Kidney tubule cell (primary cell): ENCODE measurements around the gene POLR2L.

Source experiments
- DNase-seq: peaks from one replicate; pipeline ENCODE4 v3.0.0-alpha.2; 2018; ENCODE audit warnings: low spot score

Gene POLR2L

DNA sequence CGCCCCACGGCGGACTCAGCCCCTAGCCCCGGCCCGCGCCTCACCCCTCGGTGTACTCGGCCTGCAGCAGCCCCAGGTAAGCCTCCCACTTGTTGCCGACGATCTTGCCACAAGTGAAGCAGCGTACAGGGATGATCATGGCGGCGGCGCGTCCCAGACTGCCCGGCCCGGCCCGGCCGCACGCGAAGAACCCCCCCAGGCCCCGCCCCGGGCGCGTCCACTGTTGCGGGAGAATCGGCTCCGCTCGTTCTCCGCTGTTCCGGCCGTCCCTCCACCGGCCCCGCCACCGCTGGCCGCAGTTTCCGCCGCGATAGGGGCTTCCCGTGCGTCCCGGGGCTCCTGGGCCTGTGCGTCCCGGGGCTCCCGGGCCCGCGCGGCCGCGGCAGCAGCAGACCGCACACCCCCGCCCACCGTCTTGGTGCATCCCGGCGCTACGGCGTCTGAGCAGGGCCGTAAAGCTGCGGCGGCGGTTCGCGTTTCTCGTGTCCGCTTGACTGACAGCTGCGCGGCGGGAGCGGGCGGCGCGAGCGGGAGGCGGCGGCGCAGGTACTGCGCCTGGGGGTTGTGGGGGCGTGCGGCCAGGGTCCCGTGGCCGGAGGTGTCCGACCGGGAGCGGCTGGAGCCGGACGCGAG is at the start of gene POLR2L, which contains the start of gene TSPAN4:
POLR2L (minus strand) TSS at position 160 of the 633 bp plus-strand sequence; CDS start at position 139, 21 bp downstream.
TSPAN4 (plus strand) TSS at position 483 of the 633 bp plus-strand sequence. CDS start 7,453 bp downstream, outside the sequence.
- DNase-seq = peak; percentile 92

DNA sequence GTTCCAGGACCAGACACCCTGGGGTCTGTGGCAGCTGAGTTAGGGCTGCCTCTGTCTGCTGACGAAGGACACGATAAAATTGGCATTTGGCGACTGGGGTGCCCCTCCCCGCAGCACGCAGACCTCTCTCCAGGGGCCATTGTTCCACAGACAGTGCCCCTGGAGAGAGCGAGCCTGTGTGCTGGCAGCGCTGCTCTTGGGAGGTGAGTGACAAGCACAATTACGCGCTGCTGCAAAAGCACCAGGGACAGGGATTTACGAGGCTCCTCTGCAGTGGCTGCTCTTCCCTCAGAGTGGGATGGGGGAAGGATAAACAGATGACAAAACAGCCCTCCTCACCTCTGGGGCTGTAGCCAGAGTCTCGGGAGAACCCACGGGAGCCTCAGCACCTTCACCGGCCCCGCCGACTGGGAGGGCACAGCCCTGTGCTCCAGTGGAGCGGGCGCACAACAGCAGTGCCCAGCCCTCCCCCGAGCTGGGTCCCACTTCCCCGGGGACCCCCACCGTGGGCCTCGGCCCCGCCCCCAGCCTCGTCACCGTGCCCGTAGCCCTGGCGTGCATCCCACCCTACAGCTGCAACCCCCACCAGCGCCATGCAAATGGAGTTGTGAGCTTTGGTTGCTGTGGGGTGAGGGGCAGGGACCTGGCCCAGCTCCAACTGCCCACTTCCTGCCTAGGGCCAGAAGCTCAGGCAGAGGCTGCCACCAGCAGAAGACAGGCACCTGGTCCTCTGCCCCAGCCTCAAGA is 48.6 kb upstream of the POLR2L start:
- DNase-seq = no peak

DNA sequence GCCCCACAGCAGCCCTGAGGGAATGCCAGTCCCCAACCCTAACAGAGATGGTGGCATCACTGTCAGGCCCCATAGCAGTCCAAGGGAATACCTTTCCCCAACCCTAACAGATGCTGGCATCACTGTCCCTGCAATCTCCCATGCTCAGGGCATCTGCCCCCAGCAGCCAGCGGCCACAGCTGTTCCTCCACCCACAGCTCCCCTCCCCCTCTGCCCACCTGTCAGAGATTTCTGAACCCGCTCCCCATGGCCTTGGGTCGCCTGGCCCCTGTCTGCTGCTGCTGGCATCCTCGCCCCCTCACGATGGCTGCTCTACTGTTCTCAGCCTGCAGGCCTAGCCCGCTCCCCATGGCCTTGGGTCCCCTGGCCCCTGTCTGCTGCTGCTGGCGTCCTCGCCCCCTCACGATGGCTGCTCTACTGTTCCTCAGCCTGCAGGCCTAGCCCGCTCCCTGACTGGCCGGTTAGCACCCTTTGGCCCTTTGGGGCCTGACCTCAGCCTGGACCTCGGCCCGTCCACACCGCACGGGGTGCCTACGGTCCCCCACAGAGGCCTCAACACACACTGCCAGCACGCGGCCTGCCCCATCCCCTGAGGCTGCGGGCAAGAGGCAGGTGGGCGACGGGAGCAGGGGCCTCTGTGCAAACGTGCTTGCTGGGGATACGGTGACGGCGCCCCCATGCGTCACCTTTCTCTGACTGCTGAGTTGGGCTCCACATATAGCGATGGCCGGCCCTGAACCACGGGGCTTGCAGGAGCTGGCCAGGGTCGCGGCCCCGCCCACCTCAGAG is 47.6 kb upstream of the POLR2L start:
- no peak for DNase-seq

DNA sequence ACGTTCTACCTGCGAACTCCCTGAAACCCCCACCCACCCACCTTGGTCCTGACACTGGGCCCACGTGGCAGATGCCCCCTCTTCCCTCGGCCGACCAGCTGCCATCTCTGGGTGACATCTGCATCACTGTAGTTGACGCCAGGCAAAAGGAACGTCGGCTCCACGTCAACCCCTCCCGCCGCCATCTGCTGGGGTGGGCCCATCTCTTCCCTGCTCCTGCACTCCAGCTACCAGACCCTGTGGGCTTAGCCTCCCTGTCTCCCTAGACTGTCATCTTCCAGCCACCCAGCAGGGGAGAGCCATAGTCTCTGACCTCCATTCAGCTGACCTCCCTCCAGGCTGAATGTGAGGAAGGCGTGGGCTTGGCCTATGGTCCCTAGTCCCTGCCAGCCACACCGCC is 46.9 kb upstream of the POLR2L start:
- DNase-seq = no peak

DNA sequence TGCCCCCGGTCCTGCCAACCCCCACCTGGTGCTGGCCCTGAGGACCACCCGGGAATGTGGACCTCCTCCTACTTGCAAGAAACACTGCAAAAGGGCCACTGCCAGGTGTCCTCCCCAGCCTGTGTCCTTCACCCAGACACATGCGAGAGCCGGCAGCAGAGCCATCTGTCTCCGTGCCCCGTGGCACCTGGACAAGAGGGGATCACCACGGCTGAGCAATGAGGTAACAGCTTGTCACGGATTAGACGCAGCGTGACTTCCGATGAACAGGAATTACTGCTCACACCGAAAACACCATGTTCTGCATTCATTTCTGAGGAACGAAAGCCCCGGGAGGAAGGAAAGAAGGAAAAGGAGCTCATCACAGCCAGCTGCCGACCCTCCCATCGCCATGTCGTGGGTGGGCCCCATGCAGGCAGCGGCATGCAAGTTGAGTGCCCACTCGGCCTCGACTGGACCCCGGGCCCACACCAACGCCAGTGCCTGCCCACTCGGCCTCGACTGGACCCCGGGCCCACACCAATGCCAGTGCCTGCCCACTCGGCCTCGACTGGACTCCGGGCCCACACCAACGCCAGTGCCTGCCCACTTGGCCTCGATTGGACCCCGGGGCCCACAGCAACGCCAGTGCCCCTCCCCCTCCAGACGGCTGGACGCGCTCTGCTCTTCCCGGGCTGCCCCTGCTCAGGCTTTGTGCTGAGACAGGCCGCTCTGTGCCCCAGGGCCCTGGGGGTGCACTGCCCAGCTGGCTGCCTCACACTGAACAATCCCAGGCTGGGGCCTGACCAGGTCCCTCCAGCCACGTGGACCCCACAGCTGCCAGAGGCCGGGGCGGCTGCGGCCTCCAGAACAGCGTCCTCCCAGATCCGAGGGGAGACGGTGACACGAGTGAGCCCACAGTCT is 46.2 kb upstream of the POLR2L start:
- DNase-seq = no peak

DNA sequence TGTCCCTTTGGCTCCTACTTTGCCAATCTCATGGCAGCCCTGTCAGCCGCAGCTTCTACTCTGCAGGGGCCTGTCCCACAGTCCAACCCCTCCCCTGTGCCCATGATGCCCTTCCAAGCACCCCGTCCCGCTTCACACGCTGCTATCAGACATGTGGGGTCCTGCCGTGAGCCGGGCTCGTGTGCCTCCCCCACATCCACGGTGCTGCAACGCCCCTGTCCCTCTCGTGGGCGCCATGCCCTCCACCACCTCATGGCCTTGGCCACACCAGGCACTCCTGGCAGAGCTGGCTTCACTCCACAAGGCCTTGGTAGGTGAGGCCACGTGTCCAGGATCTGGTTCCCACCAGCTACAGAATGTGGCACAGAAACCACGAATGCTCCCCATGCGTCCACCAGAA is 45.3 kb upstream of the POLR2L start:
- DNase-seq = no peak

DNA sequence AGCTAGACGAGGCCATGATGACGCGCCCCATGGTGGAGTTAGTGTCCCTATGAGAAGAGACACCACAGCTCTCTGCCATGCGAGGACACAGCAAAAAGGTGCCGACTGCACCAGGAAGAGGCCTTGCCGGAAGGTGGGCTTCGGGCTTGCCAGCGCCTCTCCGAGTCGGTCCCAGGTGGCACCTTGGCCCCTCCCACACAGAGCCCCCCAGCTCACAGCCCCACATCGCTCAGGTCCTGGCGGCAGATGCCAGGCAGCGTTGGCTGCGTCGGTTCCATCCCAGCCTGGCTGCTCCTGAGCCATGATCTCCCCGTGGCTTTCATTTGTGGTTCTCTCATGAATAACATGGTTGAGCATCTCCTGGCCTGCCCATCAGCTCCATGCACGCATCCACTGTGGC is 44.2 kb upstream of the POLR2L start:
- no peak for DNase-seq

DNA sequence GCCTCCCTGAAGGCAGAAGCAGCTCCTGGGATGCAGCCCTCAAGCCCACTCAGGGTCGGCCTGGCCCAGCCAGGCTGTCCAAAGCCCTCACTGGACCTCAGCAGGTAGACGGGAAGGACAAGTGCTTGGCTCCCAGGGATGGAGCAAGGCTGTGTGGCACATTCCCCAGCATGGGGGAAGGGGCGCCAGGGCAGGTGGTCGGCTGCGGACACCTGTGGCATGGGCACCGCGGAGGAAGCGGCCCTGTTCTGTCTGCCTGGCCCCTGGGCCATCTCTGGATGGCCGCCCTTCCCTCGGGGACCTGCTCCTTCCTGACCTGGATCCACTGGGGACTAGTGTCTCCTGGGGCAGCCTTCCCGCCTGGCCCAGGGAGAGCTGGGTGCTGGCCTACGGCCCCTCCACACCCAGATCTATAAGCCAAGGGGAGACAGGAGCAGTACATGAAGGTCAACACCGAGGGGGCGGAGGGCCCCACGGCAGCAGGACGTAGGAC is 42.3 kb upstream of the POLR2L start:
- DNase-seq = no peak

DNA sequence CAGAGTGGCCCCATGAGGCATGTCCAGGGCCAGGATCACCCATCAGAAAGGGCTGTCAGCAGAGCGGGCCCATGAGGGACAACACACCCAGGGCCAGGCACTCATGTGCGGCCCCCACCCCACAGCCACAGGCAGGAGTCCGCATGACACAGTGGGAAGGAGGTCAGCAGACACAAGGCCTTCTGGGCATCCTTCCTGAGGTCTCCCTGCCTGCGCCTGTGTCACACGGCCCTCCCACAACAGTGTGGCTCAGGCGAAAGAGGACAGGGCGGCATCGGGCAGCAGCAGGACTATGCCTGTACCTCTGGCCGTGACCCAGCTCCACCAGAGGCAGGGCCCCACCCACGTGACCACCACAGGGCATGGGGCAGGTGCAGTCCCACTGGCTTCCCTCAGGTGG is 41.2 kb upstream of the POLR2L start:
- no peak for DNase-seq

DNA sequence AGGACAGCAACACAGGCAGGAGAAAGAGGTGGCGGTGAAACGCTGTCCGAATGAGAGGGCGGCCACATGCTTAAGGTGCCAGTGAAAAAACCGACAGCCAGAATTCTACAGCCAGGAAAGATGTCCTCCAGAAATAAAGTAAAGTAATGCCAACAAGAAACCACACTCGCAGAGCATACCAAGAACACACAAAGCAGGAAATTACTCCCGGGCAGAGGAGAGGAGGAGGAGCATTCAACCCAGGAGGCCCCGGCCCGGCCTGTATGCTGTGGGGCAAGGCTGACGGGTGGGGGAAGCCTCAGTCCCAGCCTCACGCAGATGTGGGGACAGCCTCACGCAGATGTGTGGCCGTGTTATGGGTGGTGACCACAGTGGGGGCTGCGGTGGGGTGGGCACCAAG is 40.3 kb upstream of the POLR2L start:
- DNase-seq = no peak

DNA sequence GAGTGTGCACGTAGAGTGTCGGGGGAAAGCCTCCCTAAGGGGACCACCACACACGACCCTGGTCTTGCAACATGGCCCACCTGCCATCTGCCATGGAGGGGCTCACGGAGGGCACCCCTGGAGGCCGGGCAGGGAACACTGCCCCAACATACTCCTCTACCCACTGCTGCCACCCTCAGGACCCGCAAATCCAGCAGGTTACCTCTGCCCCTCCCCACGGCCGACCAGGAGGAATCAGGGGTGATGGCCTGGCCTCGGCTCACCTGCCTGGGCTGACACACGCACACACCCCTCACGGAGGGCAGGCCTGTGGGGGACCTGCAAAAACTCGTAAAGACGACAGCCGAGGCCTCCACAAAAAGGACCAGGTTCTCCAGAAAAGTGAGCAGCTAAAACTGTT is 38.1 kb upstream of the POLR2L start:
- DNase-seq = no peak

DNA sequence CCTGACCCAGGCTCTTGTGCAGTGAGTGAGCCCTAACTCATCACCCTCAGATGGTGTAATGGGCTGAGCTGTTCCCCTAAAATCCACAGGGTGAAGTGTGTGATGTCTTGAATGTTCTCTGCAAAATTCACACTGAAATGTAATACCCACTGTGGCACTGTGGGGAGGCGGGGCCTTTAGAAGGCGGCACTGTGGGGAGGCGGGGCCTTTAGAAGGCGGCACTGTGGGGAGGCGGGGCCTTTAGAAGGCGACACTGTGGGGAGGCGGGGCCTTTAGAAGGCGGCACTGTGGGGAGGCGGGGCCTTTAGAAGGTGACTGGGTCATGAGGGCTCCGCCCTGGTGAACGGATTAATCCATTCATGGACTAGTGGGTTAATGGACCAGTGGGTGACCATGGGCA is 35.2 kb upstream of the POLR2L start:
- DNase-seq = no peak

DNA sequence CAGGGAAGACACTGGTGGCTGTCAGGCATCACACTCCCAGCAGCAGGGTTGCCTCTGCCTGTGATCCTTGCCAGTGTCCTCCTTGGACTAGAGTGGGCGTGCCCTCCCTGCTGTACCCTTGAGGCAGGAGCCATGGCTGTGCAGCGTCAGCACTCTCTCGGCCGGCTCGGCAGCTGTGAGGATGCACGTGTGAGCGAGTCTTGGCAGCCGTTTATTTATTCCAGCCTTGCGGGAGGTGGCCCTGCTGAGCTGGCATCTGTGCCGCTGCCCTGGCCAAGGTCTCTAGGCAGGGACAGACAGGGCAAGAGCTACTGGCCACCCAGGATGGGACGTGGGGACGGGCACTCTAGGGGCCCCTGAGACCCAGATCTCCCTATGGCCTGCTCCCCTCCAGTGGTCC is 34.2 kb upstream of the POLR2L start:
- DNase-seq = peak; percentile 24

DNA sequence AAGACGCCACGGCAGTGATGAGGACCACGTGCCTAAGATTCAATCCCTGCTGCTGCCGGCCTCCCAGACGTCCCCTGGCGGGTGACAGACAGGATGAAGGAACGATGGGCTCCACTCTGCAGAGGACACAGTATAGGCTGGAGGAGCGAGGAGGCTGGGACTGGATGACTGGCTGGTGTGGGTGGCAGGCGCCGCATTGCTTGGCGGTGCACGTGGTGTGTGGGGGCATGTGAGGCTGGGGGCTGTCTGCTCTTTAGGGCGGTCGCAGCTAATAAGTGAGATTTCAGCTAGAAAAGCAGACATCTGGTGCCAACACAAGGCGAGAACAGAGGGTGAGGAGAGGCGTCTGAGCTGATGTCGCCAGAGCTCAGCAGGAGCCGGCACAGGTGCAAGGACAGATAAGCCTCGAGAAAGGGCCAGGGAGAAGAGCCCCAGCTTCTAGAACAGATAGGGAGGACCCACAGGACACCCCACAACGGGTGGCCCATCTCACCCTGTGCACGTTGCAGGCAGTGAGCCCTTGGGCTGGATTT is 33.5 kb upstream of the POLR2L start:
- no peak for DNase-seq

DNA sequence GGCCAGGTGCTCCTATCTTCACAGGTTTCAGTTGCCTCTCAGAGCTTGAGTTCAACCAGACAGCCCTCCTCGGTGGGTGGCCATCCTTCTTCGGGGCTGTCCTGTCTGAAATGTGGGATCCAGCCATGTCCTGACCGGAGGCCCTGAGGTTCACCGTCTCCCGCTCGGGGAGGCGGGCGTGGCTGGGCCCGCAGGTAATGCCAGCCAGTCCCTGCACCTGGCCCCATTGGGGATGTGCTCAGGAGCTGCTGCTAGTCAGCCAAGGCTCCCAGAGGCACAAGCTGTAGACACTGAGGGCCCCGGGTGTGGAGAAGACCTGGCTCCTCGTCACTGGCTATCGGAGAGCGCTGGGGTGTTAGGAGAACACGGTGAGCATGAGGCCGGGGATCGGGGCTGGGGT is 32.9 kb upstream of the POLR2L start:
- DNase-seq = no peak

DNA sequence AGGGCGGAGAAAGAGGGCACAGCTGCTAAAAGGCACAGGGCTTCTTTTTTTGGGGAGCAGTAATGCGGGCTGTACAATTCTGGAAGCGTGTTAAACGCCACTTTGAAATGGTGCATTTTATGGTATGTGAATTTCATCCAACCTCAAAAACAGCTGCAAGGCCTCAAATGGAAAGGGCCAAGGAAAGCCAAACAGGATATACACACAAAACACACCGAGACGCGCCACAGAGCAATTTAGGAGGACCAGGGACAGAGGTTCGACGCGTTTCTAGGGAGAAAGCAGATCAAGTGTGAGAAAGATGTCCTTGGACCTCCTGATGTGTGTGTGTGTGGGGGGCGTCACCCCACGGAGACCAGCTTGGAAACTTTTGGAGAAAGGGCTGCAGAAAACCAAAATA is 31.4 kb upstream of the POLR2L start:
- no peak for DNase-seq

DNA sequence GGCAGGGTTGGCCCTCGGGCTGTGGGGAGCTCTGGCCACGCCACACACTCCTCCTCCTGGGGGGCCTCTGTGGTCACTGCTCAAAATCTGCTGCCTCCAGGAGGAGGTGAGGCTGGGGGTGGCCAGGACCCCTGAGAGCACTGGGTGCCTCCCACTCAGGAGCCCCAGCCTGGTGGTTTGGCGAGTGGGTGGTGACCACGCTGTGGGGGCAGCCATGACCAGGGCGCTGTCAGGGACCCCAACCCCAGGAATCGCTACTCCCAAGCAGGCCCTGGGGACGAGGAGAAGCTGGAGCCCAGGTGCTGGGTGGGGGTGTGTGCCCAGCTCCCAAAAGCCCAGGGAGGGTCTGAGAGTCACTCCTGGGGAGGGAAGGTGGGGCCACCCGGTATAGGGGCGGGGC is 30.5 kb upstream of the POLR2L start:
- DNase-seq = no peak

DNA sequence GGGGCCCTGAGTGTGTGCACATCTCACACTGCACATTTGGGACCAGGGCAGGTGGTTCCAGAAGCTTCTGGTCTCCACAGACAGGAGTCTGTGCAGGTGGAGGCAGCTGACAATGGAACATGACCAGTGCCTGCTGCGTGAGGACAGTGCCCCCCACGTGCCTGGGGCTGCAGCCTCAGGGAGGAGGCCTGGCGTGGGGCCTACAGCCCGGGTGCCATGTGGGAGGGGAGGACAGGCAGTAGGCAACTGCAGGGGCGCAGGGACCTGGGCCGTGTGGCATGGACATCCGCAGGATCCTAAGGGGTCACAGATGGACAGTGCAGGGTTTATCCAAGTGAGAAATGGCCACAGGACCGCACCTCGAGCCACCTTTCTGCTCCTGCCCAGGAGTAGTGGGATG is 29.1 kb upstream of the POLR2L start:
- DNase-seq = no peak

DNA sequence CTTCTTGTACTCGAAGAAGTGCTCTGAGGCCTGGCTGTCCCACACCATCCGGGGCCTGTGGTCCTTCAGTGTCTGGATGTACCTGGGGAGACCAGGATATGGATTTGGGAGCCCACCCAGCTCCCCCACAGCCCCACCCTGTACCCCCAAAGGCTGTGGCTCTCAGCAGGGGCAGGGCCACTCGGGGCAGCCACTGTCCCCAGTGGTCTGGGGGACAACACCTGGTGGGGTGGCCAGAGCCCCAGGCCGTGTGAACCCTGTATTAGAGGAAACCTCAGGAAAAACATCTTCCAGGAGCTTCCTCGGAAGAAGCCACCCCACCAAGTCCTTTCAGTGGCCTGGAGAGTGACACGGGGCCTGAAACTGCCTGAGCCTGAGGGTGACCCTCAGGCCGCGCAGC is 28.1 kb upstream of the POLR2L start:
- no peak for DNase-seq

DNA sequence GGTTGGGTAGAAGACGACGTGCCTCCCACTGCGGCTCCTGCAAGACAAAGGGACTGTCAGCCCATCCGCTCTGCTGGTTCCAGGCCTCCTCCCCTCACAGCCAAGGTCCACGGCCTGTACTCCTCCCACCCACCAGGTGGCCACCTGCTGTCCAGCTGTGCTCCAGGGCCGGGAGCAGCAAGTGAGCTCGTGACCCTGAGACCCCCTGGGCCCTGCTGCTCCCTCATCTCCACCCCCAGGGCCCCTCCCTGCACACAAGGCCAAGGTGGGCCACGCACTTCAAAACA is 27.7 kb upstream of the POLR2L start:
- peak; percentile 24 for DNase-seq

DNA sequence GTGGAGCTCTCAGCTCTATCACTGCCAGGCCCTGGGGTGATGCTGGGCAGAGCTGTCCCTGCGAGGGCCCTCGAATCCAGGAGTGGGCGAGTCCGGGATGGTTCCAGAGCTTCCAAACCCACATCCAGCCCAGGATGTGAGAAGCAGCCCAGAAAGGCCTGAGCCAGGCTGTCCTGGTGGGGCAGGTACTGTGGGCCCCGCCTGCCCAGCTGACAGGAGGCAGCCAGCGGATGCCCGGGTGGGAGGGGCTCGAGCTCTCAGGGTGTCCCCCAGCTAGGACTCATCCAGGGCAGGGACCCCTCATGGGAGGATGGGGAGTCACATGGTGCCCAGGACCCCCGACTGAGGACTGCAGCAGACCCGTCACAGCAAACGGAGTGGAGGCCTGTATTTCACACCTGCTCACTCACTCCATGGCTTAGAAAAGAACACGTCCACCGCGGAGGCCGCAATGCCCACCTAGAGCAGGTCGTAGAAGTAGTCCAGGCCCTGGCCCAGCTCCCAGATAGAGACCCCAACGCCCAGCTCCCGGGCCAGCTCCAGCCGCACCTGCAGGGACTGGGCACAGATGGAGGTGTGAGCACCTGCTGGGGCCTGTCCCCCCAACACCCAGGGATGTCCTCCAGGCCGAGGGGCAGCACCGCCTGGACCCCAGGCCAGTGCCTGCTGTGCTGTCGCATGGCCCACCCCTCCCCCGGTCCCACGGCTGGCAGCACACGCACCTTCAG is 27.2 kb upstream of the POLR2L start:
- no peak for DNase-seq
